Coronary artery (tissue), 2 donors: ENCODE results near the gene MBD2.
A peak's percentile ranks its signal among the peaks of the same experiment; 100 is the strongest.

Source experiments
- DNase-seq: peaks from one replicate; pipeline ENCODE4 v3.0.0-alpha.2; 2017; ENCODE audit warnings: low spot score
- H3K27ac ChIP-seq, 2 donors: fragments of 200-600 bp; sonication (generic); one replicate each; pipeline ENCODE4 v1.5.1; 2016 to 2019
- H3K4me3 ChIP-seq: fragments of 200-600 bp; sonication (generic); 2 replicates; pipeline ENCODE4 v1.5.1; 2016; ENCODE audit warnings: mild to moderate bottlenecking, moderate library complexity
- TF ChIP-seq, protein P1 (sequence below): fragments of 200-600 bp; sonication (generic); IDR thresholded peaks from one replicate; pipeline ENCODE4 v1.5.1; 2019; ENCODE audit warnings: antibody characterized with exemption

MBD2 gene

GRCh38 chr18:54247511-54248175 is 23.2 kb upstream of the MBD2 start:
- Histone ChIP-seq H3K4me3 (no peak overlapping the region), H3K27ac (no peak overlapping the region)
- no peak for DNase-seq
- TF ChIP-seq, protein P1, sequence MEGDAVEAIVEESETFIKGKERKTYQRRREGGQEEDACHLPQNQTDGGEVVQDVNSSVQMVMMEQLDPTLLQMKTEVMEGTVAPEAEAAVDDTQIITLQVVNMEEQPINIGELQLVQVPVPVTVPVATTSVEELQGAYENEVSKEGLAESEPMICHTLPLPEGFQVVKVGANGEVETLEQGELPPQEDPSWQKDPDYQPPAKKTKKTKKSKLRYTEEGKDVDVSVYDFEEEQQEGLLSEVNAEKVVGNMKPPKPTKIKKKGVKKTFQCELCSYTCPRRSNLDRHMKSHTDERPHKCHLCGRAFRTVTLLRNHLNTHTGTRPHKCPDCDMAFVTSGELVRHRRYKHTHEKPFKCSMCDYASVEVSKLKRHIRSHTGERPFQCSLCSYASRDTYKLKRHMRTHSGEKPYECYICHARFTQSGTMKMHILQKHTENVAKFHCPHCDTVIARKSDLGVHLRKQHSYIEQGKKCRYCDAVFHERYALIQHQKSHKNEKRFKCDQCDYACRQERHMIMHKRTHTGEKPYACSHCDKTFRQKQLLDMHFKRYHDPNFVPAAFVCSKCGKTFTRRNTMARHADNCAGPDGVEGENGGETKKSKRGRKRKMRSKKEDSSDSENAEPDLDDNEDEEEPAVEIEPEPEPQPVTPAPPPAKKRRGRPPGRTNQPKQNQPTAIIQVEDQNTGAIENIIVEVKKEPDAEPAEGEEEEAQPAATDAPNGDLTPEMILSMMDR: no peak

DNA sequence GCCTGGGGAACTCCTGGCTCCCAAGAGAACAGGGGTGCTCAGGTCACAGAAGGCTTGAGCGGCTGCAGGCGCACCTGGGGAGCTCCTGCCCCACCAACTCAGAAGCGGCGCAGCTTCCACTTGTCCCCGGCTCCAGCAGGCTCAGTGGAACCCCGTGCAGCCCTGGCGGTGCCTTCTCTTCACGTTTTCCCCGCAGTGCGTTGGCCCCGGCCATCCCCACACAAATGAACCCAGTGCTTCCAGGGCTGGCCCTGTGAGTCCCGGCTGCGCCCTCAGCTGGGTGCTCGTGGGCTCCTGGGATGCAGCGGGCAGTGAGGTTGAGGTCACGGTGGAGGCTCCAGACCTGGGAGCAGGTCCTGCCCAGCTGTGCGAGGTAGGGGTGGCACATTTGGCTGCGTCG is 17.9 kb upstream of the MBD2 start:
- Histone ChIP-seq H3K27ac (no peak overlapping the region), H3K4me3 (no peak overlapping the region)
- no peak for DNase-seq
- TF ChIP-seq, protein P1: no peak

DNA sequence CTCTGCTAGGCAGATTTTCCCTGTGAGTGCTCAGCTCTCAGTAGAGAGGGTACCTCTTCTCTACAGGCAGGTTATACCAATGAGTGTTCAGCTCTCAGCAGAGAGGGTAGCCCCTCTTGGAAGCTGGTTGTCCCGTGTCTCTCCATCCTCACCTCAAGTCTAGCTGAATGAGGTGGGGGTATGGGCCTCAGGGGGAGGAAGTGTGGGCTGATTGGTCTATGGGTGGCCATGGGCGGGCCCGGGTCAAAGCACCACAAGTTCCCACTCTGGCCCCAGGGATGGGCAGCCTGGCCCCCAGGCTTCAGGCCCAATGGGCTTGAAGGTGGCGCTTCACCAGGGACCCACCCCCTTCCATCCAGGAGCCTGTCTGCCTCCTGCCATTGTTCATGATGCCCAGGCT is 17.0 kb upstream of the MBD2 start:
- TF ChIP-seq, protein P1: no peak
- Histone ChIP-seq H3K27ac (peak overlapping the region in 1 of 2 donors; percentile 56), H3K4me3 (no peak overlapping the region)
- no peak for DNase-seq

- peak; percentile 76 for DNase-seq
- Histone ChIP-seq H3K27ac (peak overlapping the region in 1 of 2 donors; percentile 56), H3K4me3 (no peak overlapping the region)
- TF ChIP-seq, protein P1: no peak
These were observed 16.2 kb upstream of the MBD2 start for GRCh38 chr18:54240629-54241107.

DNA sequence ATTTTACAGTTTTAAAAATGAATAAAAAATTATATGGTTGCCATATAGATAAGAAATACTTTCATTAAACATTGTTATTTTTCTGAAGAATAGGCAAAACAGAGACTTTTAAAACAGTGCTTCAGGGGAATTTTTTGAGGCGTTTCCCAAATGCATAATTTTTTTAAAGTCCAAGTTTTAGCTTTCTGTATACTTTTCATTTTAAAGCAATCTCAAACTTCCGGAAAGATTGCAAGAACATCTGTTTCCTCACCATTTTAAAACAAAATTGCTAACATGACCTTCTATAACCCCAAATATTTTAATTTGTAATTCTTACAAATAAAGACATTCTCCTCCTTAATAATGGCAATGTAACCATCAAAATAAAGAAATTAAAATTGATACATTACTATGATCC is 15.1 kb upstream of the MBD2 start:
- Histone ChIP-seq H3K4me3 (no peak overlapping the region), H3K27ac (peak overlapping the region in 1 of 2 donors; percentile 56)
- TF ChIP-seq, protein P1: no peak
- no peak for DNase-seq

- DNase-seq: no peak
- H3K27ac ChIP-seq: no peak overlapping the region
- TF ChIP-seq, protein P1: no peak
- no peak overlapping the region for H3K4me3 ChIP-seq
These were observed 14.6 kb upstream of the MBD2 start for GRCh38 chr18:54239091-54239490.

- TF ChIP-seq, protein P1: no peak
- no peak overlapping the region for H3K27ac ChIP-seq
- no peak overlapping the region for H3K4me3 ChIP-seq
- no peak for DNase-seq
These were observed 13.9 kb upstream of the MBD2 start for GRCh38 chr18:54238173-54238936.
